ENCODE results near the gene TRIM29.

The TRIM29 gene

GRCh38 chr11:120115272-120116000 lies 22.5 kb downstream of the TRIM29 start:
- Mint-ChIP-seq H3K36me3 (no peaks in the 10 kb centered on the region), H3K9me3 (no peaks in the 10 kb centered on the region), H3K4me3 (no peak overlapping the region), H3K27me3 (peaks cover 28% of the 10 kb centered on the region), H3K27ac (no peak overlapping the region), H3K4me1 (no peaks in the 10 kb centered on the region)
- CTCF ChIA-PET: no interaction called here
- DNase-seq: no peak

- no peak for DNase-seq
- H3K4me1 Mint-ChIP-seq: no peaks in the 10 kb centered on the region
- H3K27ac Mint-ChIP-seq: no peak overlapping the region
- no peak overlapping the region for H3K4me3 Mint-ChIP-seq
- peaks cover 33% of the 10 kb centered on the region for H3K27me3 Mint-ChIP-seq
- H3K9me3 Mint-ChIP-seq: no peaks in the 10 kb centered on the region
- H3K36me3 Mint-ChIP-seq: no peaks in the 10 kb centered on the region
- CTCF ChIA-PET: no interaction called here
Measured at GRCh38 chr11:120112174-120112796, 25.6 kb downstream of the TRIM29 start.

- Mint-ChIP-seq H3K36me3 (no peaks in the 10 kb centered on the region), H3K4me1 (no peaks in the 10 kb centered on the region), H3K27ac (no peak overlapping the region), H3K27me3 (peaks cover 33% of the 10 kb centered on the region), H3K4me3 (no peak overlapping the region), H3K9me3 (no peaks in the 10 kb centered on the region)
- DNase-seq: no peak
- CTCF ChIA-PET: interaction anchor here (0.8 to 3.1 kb wide), 5 partner anchors 12 to 629 kb away, joined by 3 to 10 read pairs (median 3); no protein-coding TSS in a partner anchor
Measured at GRCh38 chr11:120109531-120109930, 28.4 kb downstream of the TRIM29 start.

GRCh38 chr11:120108785-120109168 lies 29.1 kb downstream of the TRIM29 start:
- no peak for DNase-seq
- H3K27me3 Mint-ChIP-seq: peaks cover 29% of the 10 kb centered on the region
- no peak overlapping the region for H3K27ac Mint-ChIP-seq
- no peak overlapping the region for H3K4me3 Mint-ChIP-seq
- H3K4me1 Mint-ChIP-seq: no peaks in the 10 kb centered on the region
- no peaks in the 10 kb centered on the region for H3K9me3 Mint-ChIP-seq
- H3K36me3 Mint-ChIP-seq: no peaks in the 10 kb centered on the region
- CTCF ChIA-PET: interaction anchor here (0.7 to 3.1 kb wide), 14 partner anchors 9 to 628 kb away, joined by 3 to 13 read pairs (median 4); no protein-coding TSS in a partner anchor

GRCh38 chr11:120108154-120108784 lies 29.6 kb downstream of the TRIM29 start:
- Mint-ChIP-seq H3K27ac (no peak overlapping the region), H3K27me3 (peaks cover 25% of the 10 kb centered on the region)
- DNase-seq: peak; percentile 72

GRCh38 chr11:120107692-120108091 lies 30.2 kb downstream of the TRIM29 start:
- DNase-seq: no peak
- no peak overlapping the region for H3K4me3 Mint-ChIP-seq
- CTCF ChIA-PET: interaction anchor here (0.8 to 3.1 kb wide), 10 partner anchors 10 to 627 kb away, joined by 3 to 13 read pairs (median 6); no protein-coding TSS in a partner anchor
- no peaks in the 10 kb centered on the region for H3K9me3 Mint-ChIP-seq
- H3K27me3 Mint-ChIP-seq: peaks cover 21% of the 10 kb centered on the region
- no peaks in the 10 kb centered on the region for H3K36me3 Mint-ChIP-seq
- no peaks in the 10 kb centered on the region for H3K4me1 Mint-ChIP-seq
- H3K27ac Mint-ChIP-seq: no peak overlapping the region

More at GRCh38 chr11:120108154-120108784, 29.6 kb downstream of the TRIM29 start:
- Mint-ChIP-seq H3K36me3 (no peaks in the 10 kb centered on the region), H3K4me3 (no peak overlapping the region), H3K4me1 (no peaks in the 10 kb centered on the region), H3K9me3 (no peaks in the 10 kb centered on the region)
- CTCF ChIA-PET: interaction anchor here (0.7 to 3.1 kb wide), 15 partner anchors 9 to 628 kb away, joined by 3 to 13 read pairs (median 3); no protein-coding TSS in a partner anchor

- DNase-seq: no peak
- Mint-ChIP-seq H3K9me3 (no peaks in the 10 kb centered on the region), H3K27ac (no peak overlapping the region), H3K36me3 (no peaks in the 10 kb centered on the region), H3K4me1 (no peaks in the 10 kb centered on the region), H3K27me3 (peaks cover 14% of the 10 kb centered on the region), H3K4me3 (no peak overlapping the region)
- CTCF ChIA-PET: interaction anchor here (1.1 to 3.1 kb wide), 3 partner anchors 9 to 432 kb away, joined by 3 to 8 read pairs (median 6); no protein-coding TSS in a partner anchor
Measured at GRCh38 chr11:120106354-120107150, 31.4 kb downstream of the TRIM29 start.

- H3K27ac Mint-ChIP-seq: no peak overlapping the region
- no peaks in the 10 kb centered on the region for H3K4me1 Mint-ChIP-seq
- no peaks in the 10 kb centered on the region for H3K36me3 Mint-ChIP-seq
- no peak for DNase-seq
- peaks cover 12% of the 10 kb centered on the region for H3K27me3 Mint-ChIP-seq
- no peaks in the 10 kb centered on the region for H3K9me3 Mint-ChIP-seq
- no peak overlapping the region for H3K4me3 Mint-ChIP-seq
- CTCF ChIA-PET: interaction anchor here (1.1 kb wide), 1 partner anchor 8 kb away, joined by 3 read pairs; no protein-coding TSS in a partner anchor
Measured at GRCh38 chr11:120105576-120105975, 32.3 kb downstream of the TRIM29 start.

- Mint-ChIP-seq H3K27me3 (peaks cover 11% of the 10 kb centered on the region), H3K36me3 (no peaks in the 10 kb centered on the region), H3K27ac (no peak overlapping the region), H3K4me1 (no peaks in the 10 kb centered on the region), H3K9me3 (no peaks in the 10 kb centered on the region), H3K4me3 (no peak overlapping the region)
- DNase-seq: no peak
- CTCF ChIA-PET: no interaction called here
Measured at GRCh38 chr11:120104041-120104565, 33.8 kb downstream of the TRIM29 start.

GRCh38 chr11:120102864-120103122 lies 35.1 kb downstream of the TRIM29 start:
- peaks cover 6% of the 10 kb centered on the region for H3K27me3 Mint-ChIP-seq
- CTCF ChIA-PET: no interaction called here
- no peak overlapping the region for H3K27ac Mint-ChIP-seq
- H3K4me3 Mint-ChIP-seq: no peak overlapping the region
- H3K4me1 Mint-ChIP-seq: no peaks in the 10 kb centered on the region
- no peak for DNase-seq
- H3K36me3 Mint-ChIP-seq: no peaks in the 10 kb centered on the region
- no peaks in the 10 kb centered on the region for H3K9me3 Mint-ChIP-seq

GRCh38 chr11:120102050-120102863 lies 35.7 kb downstream of the TRIM29 start:
- Mint-ChIP-seq H3K27ac (no peak overlapping the region), H3K4me3 (no peak overlapping the region), H3K4me1 (no peaks in the 10 kb centered on the region)

GRCh38 chr11:120098503-120099020 lies 39.4 kb downstream of the TRIM29 start:
- Mint-ChIP-seq H3K9me3 (no peaks in the 10 kb centered on the region), H3K36me3 (no peaks in the 10 kb centered on the region), H3K4me1 (no peaks in the 10 kb centered on the region), H3K4me3 (no peak overlapping the region), H3K27me3 (peaks cover 5% of the 10 kb centered on the region), H3K27ac (no peak overlapping the region)
- DNase-seq: no peak
- CTCF ChIA-PET: interaction anchor here (0.5 kb wide), 1 partner anchor 1014 kb away, joined by 3 read pairs; no protein-coding TSS in a partner anchor

More at GRCh38 chr11:120102050-120102863, 35.7 kb downstream of the TRIM29 start:
- CTCF ChIA-PET: no interaction called here
- H3K36me3 Mint-ChIP-seq: no peaks in the 10 kb centered on the region
- no peaks in the 10 kb centered on the region for H3K9me3 Mint-ChIP-seq
- no peak for DNase-seq
- peaks cover 6% of the 10 kb centered on the region for H3K27me3 Mint-ChIP-seq
